ENCODE data around the gene CPPED1.

The CPPED1 gene

GRCh38 chr16:12625068-12625467 is 178.6 kb downstream of the CPPED1 start:
- TF ChIP-seq CTCF (IDR thresholded peaks at IDR 0.05) = no peak
- no peak overlapping the region for H3K4me3 ChIP-seq (ENCODE audit: low read depth, low read length)
- no peak overlapping the region for H3K4me2 ChIP-seq (ENCODE audit: low read length)
- no peaks in the 10 kb centered on the region for H3K36me3 ChIP-seq (ENCODE audit: control insufficient read depth, insufficient read depth, low read length)
- no peak overlapping the region for H3K27ac ChIP-seq
- H3K4me1 ChIP-seq = no peaks in the 10 kb centered on the region
- H3K79me2 ChIP-seq = no peaks in the 10 kb centered on the region
- no peaks in the 10 kb centered on the region for H3K27me3 ChIP-seq (ENCODE audit: control insufficient read depth, insufficient read depth, low read length)
- H3K9me3 ChIP-seq (ENCODE audit: control insufficient read depth, low read length) = no peaks in the 10 kb centered on the region
- H2AFZ ChIP-seq = no peak overlapping the region
- H3K9ac ChIP-seq = no peak overlapping the region

- Histone ChIP-seq H3K27ac (no peak overlapping the region), H3K79me2 (no peaks in the 10 kb centered on the region), H3K9ac (no peak overlapping the region), H3K4me1 (no peaks in the 10 kb centered on the region), H3K4me3 (ENCODE audit: low read depth, low read length) (no peak overlapping the region), H3K9me3 (ENCODE audit: control insufficient read depth, low read length) (no peaks in the 10 kb centered on the region), H3K27me3 (ENCODE audit: control insufficient read depth, insufficient read depth, low read length) (no peaks in the 10 kb centered on the region), H3K36me3 (ENCODE audit: control insufficient read depth, insufficient read depth, low read length) (no peaks in the 10 kb centered on the region), H3K4me2 (ENCODE audit: low read length) (no peak overlapping the region), H2AFZ (no peak overlapping the region)
- no peak for TF ChIP-seq CTCF (IDR thresholded peaks at IDR 0.05)
Observed at GRCh38 chr16:12620150-12620549, 183.5 kb downstream of the CPPED1 start.

- Histone ChIP-seq H3K9ac (no peak overlapping the region), H3K9me3 (ENCODE audit: control insufficient read depth, low read length) (no peaks in the 10 kb centered on the region), H3K27ac (no peak overlapping the region), H2AFZ (no peak overlapping the region), H3K27me3 (ENCODE audit: control insufficient read depth, insufficient read depth, low read length) (no peaks in the 10 kb centered on the region), H3K79me2 (no peaks in the 10 kb centered on the region), H3K4me1 (no peaks in the 10 kb centered on the region), H3K36me3 (ENCODE audit: control insufficient read depth, insufficient read depth, low read length) (no peaks in the 10 kb centered on the region), H3K4me2 (ENCODE audit: low read length) (no peak overlapping the region), H3K4me3 (ENCODE audit: low read depth, low read length) (no peak overlapping the region)
- no peak for TF ChIP-seq CTCF (IDR thresholded peaks at IDR 0.05)
Observed at GRCh38 chr16:12618515-12618914, 185.2 kb downstream of the CPPED1 start.

GRCh38 chr16:12617401-12617819 is 186.3 kb downstream of the CPPED1 start:
- H3K27me3 ChIP-seq (ENCODE audit: control insufficient read depth, insufficient read depth, low read length) = no peaks in the 10 kb centered on the region
- no peak overlapping the region for H3K9ac ChIP-seq
- H3K27ac ChIP-seq = no peak overlapping the region
- no peak overlapping the region for H2AFZ ChIP-seq
- no peaks in the 10 kb centered on the region for H3K9me3 ChIP-seq (ENCODE audit: control insufficient read depth, low read length)
- H3K4me2 ChIP-seq (ENCODE audit: low read length) = no peak overlapping the region
- no peak for TF ChIP-seq CTCF (IDR thresholded peaks at IDR 0.05)
- H3K4me1 ChIP-seq = no peaks in the 10 kb centered on the region
- no peak overlapping the region for H3K4me3 ChIP-seq (ENCODE audit: low read depth, low read length)
- H3K36me3 ChIP-seq (ENCODE audit: control insufficient read depth, insufficient read depth, low read length) = no peaks in the 10 kb centered on the region
- no peaks in the 10 kb centered on the region for H3K79me2 ChIP-seq

GRCh38 chr16:12614662-12615278 is 188.9 kb downstream of the CPPED1 start:
- H3K36me3 ChIP-seq (ENCODE audit: control insufficient read depth, insufficient read depth, low read length) = no peaks in the 10 kb centered on the region
- H3K4me2 ChIP-seq (ENCODE audit: low read length) = no peak overlapping the region
- no peak for TF ChIP-seq CTCF (IDR thresholded peaks at IDR 0.05)
- no peak overlapping the region for H3K27ac ChIP-seq
- H3K4me1 ChIP-seq = no peaks in the 10 kb centered on the region
- H3K27me3 ChIP-seq (ENCODE audit: control insufficient read depth, insufficient read depth, low read length) = no peaks in the 10 kb centered on the region
- no peak overlapping the region for H3K4me3 ChIP-seq (ENCODE audit: low read depth, low read length)
- no peak overlapping the region for H3K9ac ChIP-seq
- no peak overlapping the region for H2AFZ ChIP-seq
- no peaks in the 10 kb centered on the region for H3K9me3 ChIP-seq (ENCODE audit: control insufficient read depth, low read length)
- no peaks in the 10 kb centered on the region for H3K79me2 ChIP-seq
